Measurements from ENCODE around the gene RABGAP1L.

Gene RABGAP1L

GRCh38 chr1:174358344-174358743 is 199.0 kb downstream of the RABGAP1L start:
- Histone ChIP-seq H3K4me3 (replicated peaks; ENCODE audit: low read depth, low read length) (no peak overlapping the region), H3K36me3 (ENCODE audit: control insufficient read depth, insufficient read depth, low read length) (peaks cover 2% of the 10 kb centered on the region), H3K27me3 (replicated peaks; ENCODE audit: control insufficient read depth, insufficient read depth, low read length) (no peaks in the 10 kb centered on the region)
- TF ChIP-seq, protein P1, sequence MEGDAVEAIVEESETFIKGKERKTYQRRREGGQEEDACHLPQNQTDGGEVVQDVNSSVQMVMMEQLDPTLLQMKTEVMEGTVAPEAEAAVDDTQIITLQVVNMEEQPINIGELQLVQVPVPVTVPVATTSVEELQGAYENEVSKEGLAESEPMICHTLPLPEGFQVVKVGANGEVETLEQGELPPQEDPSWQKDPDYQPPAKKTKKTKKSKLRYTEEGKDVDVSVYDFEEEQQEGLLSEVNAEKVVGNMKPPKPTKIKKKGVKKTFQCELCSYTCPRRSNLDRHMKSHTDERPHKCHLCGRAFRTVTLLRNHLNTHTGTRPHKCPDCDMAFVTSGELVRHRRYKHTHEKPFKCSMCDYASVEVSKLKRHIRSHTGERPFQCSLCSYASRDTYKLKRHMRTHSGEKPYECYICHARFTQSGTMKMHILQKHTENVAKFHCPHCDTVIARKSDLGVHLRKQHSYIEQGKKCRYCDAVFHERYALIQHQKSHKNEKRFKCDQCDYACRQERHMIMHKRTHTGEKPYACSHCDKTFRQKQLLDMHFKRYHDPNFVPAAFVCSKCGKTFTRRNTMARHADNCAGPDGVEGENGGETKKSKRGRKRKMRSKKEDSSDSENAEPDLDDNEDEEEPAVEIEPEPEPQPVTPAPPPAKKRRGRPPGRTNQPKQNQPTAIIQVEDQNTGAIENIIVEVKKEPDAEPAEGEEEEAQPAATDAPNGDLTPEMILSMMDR (IDR thresholded peaks at IDR 0.05; ENCODE audit: insufficient read depth, low read length, poor library complexity, severe bottlenecking) = no peak
- DNase-seq (ENCODE audit: extremely low read depth, insufficient read length) = no peak

- DNase-seq (ENCODE audit: extremely low read depth, insufficient read length) = no peak
- no peaks in the 10 kb centered on the region for H3K27me3 ChIP-seq (replicated peaks; ENCODE audit: control insufficient read depth, insufficient read depth, low read length)
- TF ChIP-seq, protein P1 (IDR thresholded peaks at IDR 0.05; ENCODE audit: insufficient read depth, low read length, poor library complexity, severe bottlenecking) = no peak
- no peak overlapping the region for H3K4me3 ChIP-seq (replicated peaks; ENCODE audit: low read depth, low read length)
- H3K36me3 ChIP-seq (ENCODE audit: control insufficient read depth, insufficient read depth, low read length) = peaks cover 2% of the 10 kb centered on the region
Observed at GRCh38 chr1:174358786-174359453, 199.6 kb downstream of the RABGAP1L start.

- Histone ChIP-seq H3K4me3 (replicated peaks; ENCODE audit: low read depth, low read length) (no peak overlapping the region), H3K27me3 (replicated peaks; ENCODE audit: control insufficient read depth, insufficient read depth, low read length) (no peaks in the 10 kb centered on the region), H3K36me3 (ENCODE audit: control insufficient read depth, insufficient read depth, low read length) (peaks cover 2% of the 10 kb centered on the region)
- TF ChIP-seq, protein P1 (IDR thresholded peaks at IDR 0.05; ENCODE audit: insufficient read depth, low read length, poor library complexity, severe bottlenecking) = no peak
- no peak for DNase-seq (ENCODE audit: extremely low read depth, insufficient read length)
Observed at GRCh38 chr1:174359454-174359805, 200.1 kb downstream of the RABGAP1L start.

DNA sequence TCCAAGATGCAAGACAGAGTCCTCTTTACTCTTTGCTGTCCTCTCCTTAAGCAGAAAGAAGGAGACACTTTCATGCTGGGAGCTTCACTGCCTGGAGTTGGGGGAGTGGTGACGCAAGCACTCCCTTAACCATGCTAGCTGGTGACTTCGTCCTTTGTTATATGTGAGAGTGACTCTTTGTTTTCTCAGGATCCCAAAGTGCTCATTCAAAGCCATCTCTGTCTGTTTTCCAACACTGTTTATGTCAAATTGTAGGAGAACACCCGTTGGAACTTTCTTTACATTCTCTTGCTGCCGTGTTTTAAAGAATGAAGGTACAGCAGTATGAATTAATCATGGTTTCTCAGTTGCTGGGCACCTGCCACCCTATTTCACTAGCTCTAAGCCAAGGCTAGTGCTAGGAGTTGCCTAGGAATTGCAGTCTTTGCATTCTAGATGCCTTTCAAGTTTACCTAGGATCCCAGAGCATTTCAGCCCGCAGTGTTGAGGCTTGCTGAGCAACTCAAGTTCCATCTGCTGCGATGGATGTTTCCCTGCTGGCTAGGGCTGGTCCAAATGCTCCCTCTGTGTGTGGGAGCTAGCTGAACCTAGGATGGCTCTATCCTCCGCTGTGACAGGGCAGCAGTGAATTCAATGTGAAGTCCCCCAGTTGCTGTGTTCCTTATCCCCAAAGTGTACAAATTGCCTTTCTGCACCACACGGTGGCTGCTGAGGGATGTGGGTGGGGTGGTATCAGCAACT is 205.8 kb downstream of the RABGAP1L start:
- no peak for DNase-seq (ENCODE audit: extremely low read depth, insufficient read length)
- Histone ChIP-seq H3K27me3 (replicated peaks; ENCODE audit: control insufficient read depth, insufficient read depth, low read length) (no peaks in the 10 kb centered on the region), H3K4me3 (replicated peaks; ENCODE audit: low read depth, low read length) (no peak overlapping the region), H3K36me3 (ENCODE audit: control insufficient read depth, insufficient read depth, low read length) (peaks cover 6% of the 10 kb centered on the region)
- TF ChIP-seq, protein P1 (IDR thresholded peaks at IDR 0.05; ENCODE audit: insufficient read depth, low read length, poor library complexity, severe bottlenecking) = no peak

- H3K36me3 ChIP-seq (ENCODE audit: control insufficient read depth, insufficient read depth, low read length) = peaks cover 6% of the 10 kb centered on the region
- H3K4me3 ChIP-seq (replicated peaks; ENCODE audit: low read depth, low read length) = no peak overlapping the region
- no peak for DNase-seq (ENCODE audit: extremely low read depth, insufficient read length)
- H3K27me3 ChIP-seq (replicated peaks; ENCODE audit: control insufficient read depth, insufficient read depth, low read length) = no peaks in the 10 kb centered on the region
- TF ChIP-seq, protein P1 (IDR thresholded peaks at IDR 0.05; ENCODE audit: insufficient read depth, low read length, poor library complexity, severe bottlenecking) = no peak
Observed at GRCh38 chr1:174366946-174367345, 207.6 kb downstream of the RABGAP1L start.

All from GM06990 (cell line).